GM18526 (cell line): ENCODE data around the gene P4HA1.

Experiments used
- POLR2A ChIP-seq: IDR thresholded peaks from 3 replicates; pipeline ENCODE4 v1.6.1; 2011; ENCODE audit not compliant: insufficient read length; ENCODE audit errors: extremely low read depth

P4HA1 gene

GRCh38 chr10:73060738-73061635 lies 35.7 kb downstream of the P4HA1 start:
- no peak for TF ChIP-seq POLR2A

- TF ChIP-seq POLR2A = no peak
Measured at GRCh38 chr10:73060173-73060572, 36.5 kb downstream of the P4HA1 start.

GRCh38 chr10:73058057-73058591 lies 38.5 kb downstream of the P4HA1 start:
- TF ChIP-seq POLR2A = no peak

DNA sequence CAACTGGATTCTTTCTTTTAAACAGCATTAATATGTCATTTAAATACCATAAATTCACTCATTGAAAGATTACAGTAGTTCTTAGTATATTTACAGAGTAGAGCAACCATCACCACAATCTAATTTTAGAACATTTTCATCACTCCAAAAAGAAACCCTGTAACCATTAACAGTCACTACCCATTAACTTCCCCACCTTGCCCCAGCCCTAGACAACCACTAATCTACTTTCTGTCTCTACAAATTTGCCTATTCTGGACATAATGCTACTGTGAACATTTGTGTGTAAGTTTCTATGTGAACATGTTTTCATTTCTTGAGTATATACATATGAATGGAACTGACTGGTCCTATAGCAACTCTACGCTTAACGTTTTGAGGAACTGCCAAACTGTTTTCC lies 42.4 kb downstream of the P4HA1 start:
- TF ChIP-seq POLR2A = no peak

GRCh38 chr10:73053275-73053674 lies 43.4 kb downstream of the P4HA1 start:
- no peak for TF ChIP-seq POLR2A

GRCh38 chr10:73044378-73045285 lies 52.0 kb downstream of the P4HA1 start:
- no peak for TF ChIP-seq POLR2A

GRCh38 chr10:73043766-73044377 lies 52.8 kb downstream of the P4HA1 start:
- no peak for TF ChIP-seq POLR2A

GRCh38 chr10:73043319-73043718 lies 53.3 kb downstream of the P4HA1 start:
- TF ChIP-seq POLR2A = no peak

DNA sequence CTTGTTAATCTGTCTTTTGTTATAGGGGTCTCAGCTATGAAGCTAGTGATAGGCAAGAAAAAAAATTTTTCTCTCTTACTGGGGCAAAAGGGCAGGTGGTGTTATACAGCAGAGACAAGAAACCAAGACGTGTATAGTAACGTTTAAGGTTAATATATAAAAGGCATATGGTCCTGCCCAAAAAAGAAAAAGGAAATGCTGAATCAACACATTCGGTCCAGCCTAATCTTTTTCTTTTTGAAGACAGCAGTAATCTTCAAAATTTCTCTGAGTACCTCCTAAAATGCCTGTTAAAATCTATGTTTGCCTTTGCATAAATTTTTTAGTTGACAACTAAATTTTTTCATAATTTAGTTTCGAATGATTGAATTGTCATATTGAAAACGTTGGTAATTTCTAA lies 54.5 kb downstream of the P4HA1 start:
- TF ChIP-seq POLR2A = no peak

DNA sequence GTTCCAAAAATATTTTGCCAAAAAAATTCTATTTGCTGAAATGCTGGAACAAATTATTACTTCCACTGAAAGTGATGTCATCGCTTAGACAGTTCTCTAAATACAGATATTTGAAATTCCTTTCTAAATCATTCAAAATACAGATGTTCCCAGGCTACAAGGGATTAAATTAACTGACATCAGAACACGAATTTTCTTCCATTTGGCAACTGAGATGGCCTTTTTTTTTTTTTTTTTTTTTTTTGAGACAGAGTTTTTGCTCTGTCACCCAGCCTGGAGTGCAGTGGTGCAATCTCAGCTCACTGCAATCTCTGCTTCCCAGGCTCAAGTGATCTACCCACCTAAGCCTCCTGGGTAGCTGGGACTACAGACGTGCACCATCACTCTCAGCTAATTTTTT lies 57.0 kb downstream of the P4HA1 start:
- no peak for TF ChIP-seq POLR2A

DNA sequence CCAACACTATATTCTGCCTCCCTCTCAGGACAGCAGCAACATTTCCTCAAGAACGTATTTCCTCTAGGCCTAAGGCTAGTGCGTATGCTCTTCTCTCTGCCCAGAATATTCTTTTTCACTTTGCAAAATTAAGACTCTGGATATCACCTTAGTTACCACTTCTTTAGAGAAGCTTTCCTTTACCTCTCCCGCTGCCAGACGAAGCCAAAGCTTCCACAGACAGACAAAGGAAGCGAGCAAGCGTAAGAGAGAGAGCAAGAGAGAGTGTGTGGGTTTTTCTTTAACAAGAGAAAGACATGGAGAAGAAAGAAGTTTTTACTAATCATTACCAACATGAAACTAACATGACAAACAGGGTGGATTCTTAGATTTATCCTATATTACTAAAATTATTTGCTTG lies 64.1 kb downstream of the P4HA1 start:
- no peak for TF ChIP-seq POLR2A

GRCh38 chr10:73021050-73021449 lies 75.6 kb downstream of the P4HA1 start:
- no peak for TF ChIP-seq POLR2A

- no peak for TF ChIP-seq POLR2A
Measured at GRCh38 chr10:73019100-73019499, 77.6 kb downstream of the P4HA1 start.

- TF ChIP-seq POLR2A = no peak
Measured at GRCh38 chr10:73018632-73019031, 78.0 kb downstream of the P4HA1 start.

- no peak for TF ChIP-seq POLR2A
Measured at GRCh38 chr10:73017955-73018480, 78.6 kb downstream of the P4HA1 start.

- no peak for TF ChIP-seq POLR2A
Measured at GRCh38 chr10:73015779-73016178, 80.9 kb downstream of the P4HA1 start.

DNA sequence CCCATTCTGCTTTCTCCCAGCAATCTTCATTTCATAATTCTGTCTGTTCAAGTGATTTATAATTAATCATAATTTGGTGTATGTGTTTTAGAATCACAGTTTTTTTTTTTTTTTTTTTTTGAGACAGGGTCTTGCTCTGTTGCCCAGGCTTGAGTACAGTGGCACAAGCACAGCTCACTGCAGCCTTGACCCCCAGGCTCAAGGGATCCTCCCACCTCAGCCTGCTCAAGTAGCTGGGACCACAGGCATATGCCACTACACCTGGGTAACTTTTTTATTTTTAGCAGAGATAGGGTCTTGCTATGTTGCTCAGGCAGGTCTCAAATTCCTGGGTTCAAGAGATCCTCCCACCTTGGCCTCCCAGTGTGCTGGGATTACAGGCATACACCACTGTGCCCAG lies 92.8 kb downstream of the P4HA1 start:
- TF ChIP-seq POLR2A = no peak
